NOMO-1 treated with dmso at 0.1 percent for 144 hours (cell line): ENCODE results near the gene RGS6.

Experiments
- DNase-seq: peaks from one replicate; lab custom pipeline; 2025; ENCODE audit not compliant: unreplicated experiment; lab: John Stamatoyannopoulos, UW

The RGS6 gene

GRCh38 chr14:72303930-72304329 lies 371.7 kb downstream of the RGS6 start:
- no peak for DNase-seq

DNA sequence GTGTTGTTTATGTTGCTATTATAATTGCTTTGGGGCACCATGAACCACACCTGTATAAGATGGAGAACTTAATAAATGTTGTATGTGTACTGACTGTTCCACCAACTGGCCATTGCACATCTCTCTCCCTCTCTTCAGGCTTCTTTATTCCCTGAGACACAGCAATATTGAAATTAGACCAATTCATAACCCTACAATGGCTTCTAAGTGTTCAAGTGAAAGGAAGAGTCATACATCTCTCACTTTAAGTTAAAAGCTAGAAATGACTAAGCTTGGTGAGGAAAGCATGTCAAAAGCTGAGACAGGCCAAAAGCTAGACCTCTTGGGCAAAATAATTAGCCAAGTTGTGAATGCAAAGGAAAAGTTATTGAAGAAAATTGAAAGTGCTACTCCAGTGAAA lies 373.3 kb downstream of the RGS6 start:
- no peak for DNase-seq

DNA sequence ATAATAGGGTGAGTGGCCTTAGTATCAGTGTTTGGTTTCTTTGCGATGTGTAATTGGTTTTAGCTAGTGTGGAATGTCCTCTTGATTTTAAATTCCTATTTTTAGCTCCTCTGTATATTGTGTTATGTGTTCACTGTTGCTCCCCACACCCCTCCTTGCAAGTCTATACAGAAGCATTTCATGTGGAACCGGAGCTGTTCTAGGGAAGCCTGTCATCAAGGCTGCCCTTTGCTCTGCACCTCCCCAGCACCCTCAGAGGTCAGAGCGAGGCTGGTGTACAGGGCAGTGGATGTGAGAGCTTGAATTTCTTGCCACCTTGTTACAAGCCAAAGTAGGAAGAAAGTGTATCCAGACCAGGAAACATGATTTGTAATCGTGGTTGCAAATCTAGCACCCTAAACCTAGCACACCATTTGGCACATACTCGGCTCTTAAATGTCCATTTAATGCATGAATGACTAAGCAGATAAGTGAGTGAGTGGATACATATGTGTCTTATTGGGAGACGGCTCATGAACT lies 376.8 kb downstream of the RGS6 start:
- DNase-seq, result no peak

- no peak for DNase-seq
Observed at GRCh38 chr14:72311116-72311515, 378.9 kb downstream of the RGS6 start.

GRCh38 chr14:72311516-72311915 lies 379.3 kb downstream of the RGS6 start:
- no peak for DNase-seq

- DNase-seq, result no peak
Observed at GRCh38 chr14:72314808-72315435, 382.7 kb downstream of the RGS6 start.

DNA sequence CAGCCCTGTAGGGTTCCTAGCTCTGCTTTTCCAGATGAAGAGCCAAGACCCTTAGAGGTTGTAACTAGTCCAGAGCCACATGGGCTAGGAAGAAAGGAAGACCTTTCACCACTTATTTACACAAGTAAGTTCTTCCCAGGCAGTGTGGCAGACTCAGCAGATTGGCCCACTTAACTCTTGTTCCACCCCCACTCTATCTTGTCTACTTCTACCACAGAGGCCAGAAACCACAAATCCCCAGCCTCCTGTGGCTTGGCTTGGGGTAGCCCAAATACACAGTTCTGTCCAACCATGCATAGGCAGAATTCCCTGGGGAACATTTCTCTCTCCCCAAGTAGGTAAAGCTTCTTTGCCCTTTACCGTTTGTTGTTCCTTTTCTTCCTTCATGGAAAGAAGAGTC lies 383.5 kb downstream of the RGS6 start:
- DNase-seq, result no peak

GRCh38 chr14:72318648-72319047 lies 386.4 kb downstream of the RGS6 start:
- no peak for DNase-seq

GRCh38 chr14:72332046-72332445 lies 399.8 kb downstream of the RGS6 start:
- no peak for DNase-seq

DNA sequence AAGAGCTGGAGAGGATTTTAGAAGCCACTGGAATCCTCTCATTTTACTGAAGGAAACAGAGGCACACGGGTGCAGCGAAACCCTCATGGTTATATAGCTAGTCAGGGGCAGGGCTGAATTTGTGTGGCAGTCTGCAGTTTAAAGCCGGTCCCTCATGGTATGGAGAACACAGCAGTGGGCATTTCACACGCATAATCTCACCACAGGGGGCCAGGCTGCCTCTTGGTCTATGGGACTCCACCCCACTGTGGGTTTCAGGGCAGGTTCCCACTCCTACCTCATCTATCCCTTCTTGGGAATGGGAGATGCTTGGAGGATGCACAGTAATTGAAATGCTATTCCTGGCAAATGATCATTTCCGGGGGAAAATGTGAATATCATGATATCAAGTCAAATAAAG lies 400.6 kb downstream of the RGS6 start:
- no peak for DNase-seq

DNA sequence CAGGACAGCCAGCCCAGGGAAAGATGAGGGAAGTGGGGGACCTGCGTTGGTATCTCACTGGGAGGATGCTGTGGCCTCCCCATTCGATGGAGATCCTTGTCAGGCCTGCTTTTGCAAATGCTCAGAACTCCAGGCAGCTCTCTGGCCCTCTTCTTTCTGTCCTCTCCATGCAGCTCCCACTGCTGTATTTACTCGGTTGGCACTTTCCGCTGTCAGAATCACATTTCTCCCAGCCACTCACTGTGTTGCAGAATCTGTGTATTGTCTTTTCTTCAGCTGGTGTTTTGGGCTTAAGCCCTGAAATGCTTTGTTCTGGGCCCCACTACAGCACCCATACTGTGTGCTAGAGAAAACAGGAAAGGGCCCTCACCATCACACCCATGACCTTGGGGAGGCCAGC lies 401.1 kb downstream of the RGS6 start:
- DNase-seq, result no peak

- DNase-seq, result no peak
Observed at GRCh38 chr14:72336311-72336980, 404.2 kb downstream of the RGS6 start.

- no peak for DNase-seq
Observed at GRCh38 chr14:72341237-72341636, 409.0 kb downstream of the RGS6 start.

GRCh38 chr14:72341686-72342085 lies 409.5 kb downstream of the RGS6 start:
- DNase-seq, result no peak

DNA sequence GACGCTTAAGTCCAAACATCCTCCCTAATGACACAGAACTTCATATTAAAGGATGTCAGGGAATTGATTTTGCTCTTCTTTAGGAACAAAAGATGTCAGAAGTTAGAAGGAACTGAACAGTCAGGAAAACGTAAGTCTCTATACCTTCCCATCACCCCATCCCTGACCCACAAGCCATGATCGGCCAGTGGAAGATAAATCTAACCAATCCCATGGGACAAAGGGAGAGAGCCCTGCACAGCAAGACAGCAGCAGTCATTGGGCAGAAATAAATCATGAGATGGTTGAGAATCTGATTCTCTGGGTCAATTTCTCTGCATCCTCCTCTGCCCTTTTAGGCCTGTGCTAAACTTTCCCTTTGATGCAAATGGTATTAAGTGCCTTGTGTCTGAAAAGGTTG lies 414.9 kb downstream of the RGS6 start:
- DNase-seq, result no peak

DNA sequence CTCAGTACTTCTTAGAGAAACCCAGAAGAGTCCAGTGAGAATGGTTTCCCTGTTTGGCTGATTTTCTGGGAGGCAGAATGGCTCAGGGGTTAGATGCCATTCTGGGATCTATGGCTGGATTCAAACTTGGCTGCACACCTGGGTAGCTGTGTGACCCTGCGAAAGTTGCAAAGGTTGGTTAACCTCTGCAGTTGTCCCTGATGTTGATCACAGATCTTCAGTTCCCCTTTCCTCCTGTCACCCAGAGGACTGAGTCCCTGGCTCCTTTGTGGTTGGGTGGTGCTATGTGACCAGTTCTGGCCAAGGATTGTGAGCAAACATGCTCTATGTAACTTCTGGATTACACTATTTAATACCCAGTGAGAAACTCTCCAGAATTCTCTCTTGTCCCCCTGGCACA lies 418.0 kb downstream of the RGS6 start:
- DNase-seq, result no peak

- no peak for DNase-seq
Observed at GRCh38 chr14:72352012-72352411, 419.8 kb downstream of the RGS6 start.

DNA sequence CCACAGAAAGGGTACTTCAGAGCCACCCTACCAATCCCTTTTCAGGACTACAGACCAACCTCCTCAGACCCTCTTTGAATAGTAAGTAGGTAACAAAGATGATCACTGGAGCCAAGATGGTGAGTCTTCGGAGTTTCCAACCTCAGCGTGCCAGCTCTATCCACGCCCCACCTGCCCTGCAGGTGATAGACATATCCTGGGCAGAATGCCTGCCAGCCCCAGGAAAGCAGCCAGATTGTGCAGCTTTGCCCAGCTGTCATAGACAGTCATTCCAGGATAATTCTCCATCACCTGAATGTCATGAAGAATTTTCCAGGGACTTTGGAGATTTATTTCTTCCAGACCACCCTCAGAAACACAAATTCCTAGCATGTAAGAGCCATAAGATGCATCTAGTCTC lies 434.4 kb downstream of the RGS6 start:
- no peak for DNase-seq

GRCh38 chr14:72369106-72369505 lies 436.9 kb downstream of the RGS6 start:
- DNase-seq, result no peak

DNA sequence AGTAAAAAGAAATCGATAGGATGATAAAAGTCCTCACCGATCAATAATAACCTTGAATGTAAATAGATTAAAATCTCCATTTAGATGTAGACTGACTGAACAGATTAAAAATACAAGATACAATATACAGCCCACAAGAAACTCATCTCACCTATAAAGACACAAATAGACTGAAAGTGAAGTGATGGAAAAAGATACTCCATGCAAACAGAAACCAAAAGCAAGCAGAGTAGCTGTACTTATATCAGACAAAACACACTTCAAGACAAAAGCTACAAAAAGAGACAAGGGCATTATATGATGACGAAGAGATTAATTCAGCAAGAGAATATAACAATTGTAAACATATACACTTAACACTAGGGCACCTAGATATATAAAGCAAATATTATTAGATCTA lies 444.8 kb downstream of the RGS6 start:
- DNase-seq, result no peak

GRCh38 chr14:72380456-72380855 lies 448.2 kb downstream of the RGS6 start:
- DNase-seq, result peak; percentile 0

- no peak for DNase-seq
Observed at GRCh38 chr14:72383865-72384264, 451.6 kb downstream of the RGS6 start.

DNA sequence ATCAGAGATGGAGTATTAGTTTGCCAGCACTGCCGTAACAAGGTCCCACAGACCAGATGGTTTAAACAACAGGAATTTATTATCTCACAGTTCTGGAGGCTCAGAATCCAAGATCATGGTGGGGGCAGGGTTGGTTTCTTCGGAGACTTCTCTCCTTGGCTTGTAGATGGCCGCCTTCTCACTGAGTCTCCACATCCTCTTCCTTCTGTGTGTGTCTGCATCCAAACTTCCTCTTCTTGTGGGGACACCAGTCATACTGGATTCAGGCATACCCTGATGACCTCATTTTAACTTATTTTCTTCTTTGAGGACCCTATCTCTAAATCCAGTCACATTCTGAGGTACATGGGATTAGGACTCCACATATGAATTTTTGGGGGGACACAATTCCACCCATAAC lies 455.5 kb downstream of the RGS6 start:
- DNase-seq, result peak; percentile 3
